Measurements from ENCODE around the gene NPIPA1. TPM values are rescaled to one million over a fixed set of nuclear protein-coding genes. Genes with fewer than 3 reads are reported as not detected.
"Not testable (repeated sequence)": the region's sequence is repeated elsewhere in the genome, so short reads cannot be mapped to it uniquely, and the experiment has no call there.

Gene NPIPA1
- total RNA-seq (2014; rRNA removed; shearing (Covaris generic)): 27.6 and 42.6 TPM in 2 replicates

DNA sequence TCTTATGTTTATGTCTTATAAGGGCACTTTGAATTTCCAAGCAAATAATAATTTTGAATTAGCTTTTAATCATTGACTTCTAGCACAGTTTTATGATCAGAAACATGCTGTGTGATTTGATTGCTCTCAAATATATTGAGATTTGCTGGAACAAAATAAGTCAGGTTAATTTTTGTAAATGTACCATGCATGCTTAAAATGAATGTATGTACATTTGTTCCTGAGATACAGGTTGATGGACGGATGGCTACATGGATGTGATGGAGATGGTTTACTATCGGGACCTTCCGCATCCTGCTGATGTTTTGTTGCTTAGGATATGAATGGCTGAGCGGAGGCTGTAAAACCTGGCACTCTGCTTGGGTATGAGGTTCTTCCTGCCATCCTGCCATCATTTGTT, at the start of gene NPIPA1:
NPIPA1 (plus strand) TSS at position 301 of the 400 bp plus-strand sequence; CDS start at position 301, 0 bp downstream.
- DNase-seq; H3K4me3 ChIP-seq (ENCODE audit: insufficient read depth, low read depth, low read length); H3K36me3 ChIP-seq (replicated peaks; ENCODE audit: control insufficient read depth, insufficient read depth, low read length); H3K27me3 ChIP-seq (ENCODE audit: control insufficient read depth, insufficient read depth, low read length): not testable (repeated sequence)

DNA sequence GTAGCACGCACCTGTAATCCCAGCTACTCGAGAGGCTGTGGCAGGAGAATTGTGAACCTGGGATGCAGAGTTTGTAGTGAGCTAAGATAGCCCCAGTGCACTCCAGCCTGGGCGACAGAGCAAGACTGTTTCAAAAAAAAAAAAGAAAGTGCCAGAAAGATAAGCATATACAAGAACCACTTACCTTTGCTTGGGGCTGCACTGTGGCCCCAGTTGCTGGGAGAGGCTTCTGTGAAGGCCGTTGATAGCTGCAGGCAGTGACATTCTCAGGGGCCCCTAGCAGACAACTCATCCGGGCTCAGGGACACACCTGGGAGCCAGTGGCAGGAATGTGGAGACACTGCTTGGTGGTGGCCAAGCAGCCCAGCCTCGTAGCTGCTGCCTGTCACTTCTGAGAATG, 45.1 kb upstream of the NPIPA1 start:
- not testable (repeated sequence) for H3K27me3 ChIP-seq (ENCODE audit: control insufficient read depth, insufficient read depth, low read length); H3K4me3 ChIP-seq (ENCODE audit: insufficient read depth, low read depth, low read length); H3K36me3 ChIP-seq (replicated peaks; ENCODE audit: control insufficient read depth, insufficient read depth, low read length); DNase-seq

DNA sequence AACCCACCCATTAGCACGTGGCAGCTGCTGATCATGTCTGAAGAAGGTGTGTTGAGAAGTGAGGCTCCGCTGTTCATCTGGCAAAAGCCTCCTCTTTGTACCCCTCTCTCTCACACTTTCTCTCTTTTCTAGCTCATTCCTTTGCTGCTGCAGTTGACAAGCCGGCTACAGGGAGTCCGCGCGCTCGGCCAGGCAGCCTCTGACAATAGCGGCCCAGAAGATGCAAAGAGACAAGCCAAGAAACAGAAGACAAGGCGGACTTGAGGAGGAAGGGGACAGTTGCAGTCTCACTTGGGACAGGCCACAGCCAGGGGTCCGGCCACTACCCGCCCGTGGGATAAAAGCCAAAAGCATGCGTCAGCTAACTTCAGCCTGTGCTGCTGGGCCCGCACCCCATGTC, 41.9 kb upstream of the NPIPA1 start:
- DNase-seq; H3K27me3 ChIP-seq (ENCODE audit: control insufficient read depth, insufficient read depth, low read length); H3K4me3 ChIP-seq (ENCODE audit: insufficient read depth, low read depth, low read length); H3K36me3 ChIP-seq (replicated peaks; ENCODE audit: control insufficient read depth, insufficient read depth, low read length): not testable (repeated sequence)

DNA sequence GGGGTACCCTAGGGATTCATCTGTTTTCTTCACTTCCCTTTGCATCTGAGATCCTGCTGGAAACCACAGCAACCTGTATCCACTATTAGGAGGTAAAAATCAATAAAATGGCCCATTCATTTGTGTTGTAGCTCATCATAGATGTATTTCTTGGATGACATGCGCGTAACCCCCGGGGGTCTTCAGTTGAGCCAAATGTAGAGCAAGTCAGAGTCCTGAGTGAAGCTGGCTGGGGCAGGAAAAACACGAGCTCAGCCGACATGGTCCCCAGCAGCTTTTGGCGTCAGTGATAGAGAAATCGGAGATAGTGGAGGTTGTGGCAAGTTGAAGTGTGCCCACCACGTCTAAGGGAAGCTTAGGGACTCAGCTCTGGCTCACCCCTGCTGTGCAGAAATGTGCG, 41.2 kb upstream of the NPIPA1 start:
- H3K4me3 ChIP-seq (ENCODE audit: insufficient read depth, low read depth, low read length); H3K36me3 ChIP-seq (replicated peaks; ENCODE audit: control insufficient read depth, insufficient read depth, low read length); DNase-seq; H3K27me3 ChIP-seq (ENCODE audit: control insufficient read depth, insufficient read depth, low read length): not testable (repeated sequence)

DNA sequence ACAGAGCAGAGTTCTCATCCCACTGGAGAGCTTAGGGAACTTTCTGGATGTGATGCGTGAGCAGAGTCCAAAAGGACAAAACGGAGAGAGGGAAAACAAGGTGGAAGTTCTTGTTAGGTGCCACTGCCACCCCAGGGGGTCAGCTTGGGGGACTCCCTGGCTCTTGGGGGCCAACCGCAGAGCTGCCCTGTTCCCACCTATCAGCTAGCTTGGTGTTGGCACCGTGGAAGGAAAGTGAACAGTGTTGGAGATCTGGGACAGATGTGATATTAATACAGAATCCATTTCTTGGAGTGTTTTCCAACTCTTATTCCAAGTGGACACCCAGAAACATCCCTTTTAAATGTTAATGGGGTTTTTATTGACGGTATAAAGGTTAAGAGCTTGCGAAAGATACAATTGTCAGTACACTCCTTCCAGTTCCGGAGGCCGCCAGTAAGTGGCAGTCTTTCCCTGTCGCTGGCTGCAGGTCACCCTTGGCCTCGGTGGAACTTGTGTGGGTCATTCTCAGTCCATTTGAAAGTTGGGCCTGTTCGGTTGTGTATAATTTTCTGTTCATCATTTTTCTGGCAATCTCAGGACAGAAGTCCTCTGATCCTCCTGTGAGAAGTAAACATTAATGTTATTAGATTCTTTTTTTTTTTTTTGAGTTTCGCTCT, 40.1 kb upstream of the NPIPA1 start:
- DNase-seq; H3K4me3 ChIP-seq (ENCODE audit: insufficient read depth, low read depth, low read length); H3K36me3 ChIP-seq (replicated peaks; ENCODE audit: control insufficient read depth, insufficient read depth, low read length); H3K27me3 ChIP-seq (ENCODE audit: control insufficient read depth, insufficient read depth, low read length): not testable (repeated sequence)

DNA sequence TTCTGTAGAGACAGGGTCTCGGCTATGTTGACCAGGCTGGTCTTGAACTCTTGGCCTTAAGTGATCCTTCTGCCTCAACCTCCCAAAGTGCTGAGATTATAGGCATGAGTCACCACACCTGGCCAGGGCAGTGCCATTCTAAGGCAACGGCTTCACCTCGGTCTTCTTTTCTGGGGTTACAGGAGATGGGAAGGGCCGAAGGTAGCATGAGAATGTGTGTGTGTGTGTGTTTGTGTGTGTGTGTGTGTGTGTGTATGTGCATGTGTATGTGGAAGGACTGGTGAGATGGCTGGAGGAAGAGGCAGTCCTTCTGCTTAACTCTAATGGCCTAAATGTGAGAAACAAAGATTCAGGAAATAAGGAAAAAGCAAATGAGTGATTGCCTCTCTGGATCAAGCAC, 39.1 kb upstream of the NPIPA1 start:
- not testable (repeated sequence) for DNase-seq

DNA sequence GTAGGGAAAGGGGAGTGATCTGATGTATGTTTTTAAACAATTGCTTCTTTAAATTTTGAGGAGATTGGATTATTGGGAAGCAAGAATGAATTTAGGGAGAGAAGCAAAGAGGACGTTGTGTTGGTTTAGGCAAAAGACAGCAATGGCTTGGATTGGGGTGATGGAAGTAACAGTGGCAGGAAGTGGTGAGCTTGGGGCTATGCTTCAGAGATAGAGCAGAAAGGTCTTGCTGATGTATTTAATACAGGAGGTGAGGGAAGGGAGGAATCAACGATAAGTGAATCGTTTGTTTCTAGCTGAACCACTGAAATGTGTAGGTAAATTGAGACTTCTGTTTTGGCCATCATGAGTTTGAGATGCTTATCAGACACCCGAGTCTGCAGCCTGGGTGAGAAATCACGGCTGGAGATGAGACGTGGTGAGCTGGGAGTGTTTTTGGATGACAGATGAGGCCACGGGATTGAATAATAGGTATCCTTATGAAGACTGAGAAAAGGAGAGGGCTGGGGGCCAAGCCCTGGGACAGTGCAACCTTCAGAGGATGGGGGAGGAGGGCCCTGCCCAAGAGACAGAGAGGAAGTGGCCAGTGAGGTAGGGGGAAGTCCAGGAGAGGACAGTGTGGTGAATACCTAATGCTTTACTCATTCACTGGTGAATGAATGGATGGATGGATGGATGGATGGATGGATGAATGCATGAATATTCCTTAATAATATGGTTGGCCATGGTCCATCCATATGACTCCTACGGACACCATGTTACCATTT, 33.9 kb upstream of the NPIPA1 start:
- H3K36me3 ChIP-seq (replicated peaks; ENCODE audit: control insufficient read depth, insufficient read depth, low read length); H3K27me3 ChIP-seq (ENCODE audit: control insufficient read depth, insufficient read depth, low read length); DNase-seq: not testable (repeated sequence)

More for the DNA sequence above, 39.1 kb upstream of the NPIPA1 start:
- not testable (repeated sequence) for H3K4me3 ChIP-seq (ENCODE audit: insufficient read depth, low read depth, low read length); H3K27me3 ChIP-seq (ENCODE audit: control insufficient read depth, insufficient read depth, low read length); H3K36me3 ChIP-seq (replicated peaks; ENCODE audit: control insufficient read depth, insufficient read depth, low read length)

DNA sequence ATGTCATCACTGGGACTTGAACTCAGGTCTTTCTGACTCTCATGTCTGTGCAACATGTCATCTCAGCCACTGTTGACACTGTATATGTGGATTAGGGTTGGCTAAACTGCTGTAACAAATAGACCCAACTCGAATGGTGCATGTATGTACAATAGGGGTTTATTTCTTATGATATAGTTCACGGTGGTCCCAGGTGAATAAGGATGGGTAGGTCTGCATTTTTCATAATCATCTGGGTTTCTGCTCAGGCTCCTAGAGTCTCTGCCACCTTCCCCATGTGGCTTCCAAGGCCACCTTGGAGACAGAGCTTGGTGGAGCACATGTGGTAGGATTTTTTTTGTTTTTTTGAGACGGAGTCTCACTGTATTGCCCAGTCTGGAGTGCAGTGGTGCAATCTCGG, 27.5 kb upstream of the NPIPA1 start:
- not testable (repeated sequence) for H3K4me3 ChIP-seq (ENCODE audit: insufficient read depth, low read depth, low read length); H3K27me3 ChIP-seq (ENCODE audit: control insufficient read depth, insufficient read depth, low read length); H3K36me3 ChIP-seq (replicated peaks; ENCODE audit: control insufficient read depth, insufficient read depth, low read length); DNase-seq

More for the DNA sequence above, 33.9 kb upstream of the NPIPA1 start:
- H3K4me3 ChIP-seq (ENCODE audit: insufficient read depth, low read depth, low read length): not testable (repeated sequence)

DNA sequence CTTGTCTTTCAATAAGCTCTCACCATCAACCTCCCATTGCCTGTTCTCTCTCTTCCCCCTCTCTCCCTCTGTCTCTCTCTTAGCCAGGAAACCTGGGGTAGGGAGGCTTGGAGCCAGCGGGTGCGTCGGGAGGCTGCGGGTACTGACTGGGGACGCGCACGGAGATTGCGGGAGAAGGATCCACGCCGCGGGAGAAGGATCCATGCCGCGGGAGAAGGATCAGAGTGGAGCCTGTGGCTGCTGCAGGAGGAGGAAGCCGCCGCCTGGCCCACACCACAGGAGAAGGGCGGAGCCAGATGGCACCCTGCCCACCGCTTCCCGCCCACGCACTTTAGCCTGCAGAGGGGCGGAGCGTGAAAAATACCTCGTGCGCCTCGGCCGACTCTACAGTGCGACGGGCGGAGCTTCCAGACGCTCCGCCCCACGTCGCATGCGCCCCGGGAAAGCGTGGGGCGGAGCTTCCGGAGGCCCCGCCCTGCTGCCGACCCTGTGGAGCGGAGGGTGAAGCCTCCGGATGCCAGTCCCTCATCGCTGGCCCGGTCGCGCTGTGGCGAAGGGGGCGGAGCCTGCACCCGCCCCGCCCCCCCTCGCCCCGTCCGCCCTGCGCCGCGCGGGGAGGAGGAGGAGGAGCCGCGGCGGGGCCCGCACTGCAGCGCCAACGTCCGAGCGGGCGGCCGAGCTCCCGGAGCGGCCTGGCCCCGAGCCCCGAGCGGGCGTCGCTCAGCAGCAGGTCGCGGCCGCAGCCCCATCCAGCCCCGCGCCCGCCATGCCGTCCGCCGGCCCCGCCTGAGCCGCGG, 26.2 kb upstream of the NPIPA1 start:
- not testable (repeated sequence) for DNase-seq; H3K4me3 ChIP-seq (ENCODE audit: insufficient read depth, low read depth, low read length); H3K36me3 ChIP-seq (replicated peaks; ENCODE audit: control insufficient read depth, insufficient read depth, low read length); H3K27me3 ChIP-seq (ENCODE audit: control insufficient read depth, insufficient read depth, low read length)

DNA sequence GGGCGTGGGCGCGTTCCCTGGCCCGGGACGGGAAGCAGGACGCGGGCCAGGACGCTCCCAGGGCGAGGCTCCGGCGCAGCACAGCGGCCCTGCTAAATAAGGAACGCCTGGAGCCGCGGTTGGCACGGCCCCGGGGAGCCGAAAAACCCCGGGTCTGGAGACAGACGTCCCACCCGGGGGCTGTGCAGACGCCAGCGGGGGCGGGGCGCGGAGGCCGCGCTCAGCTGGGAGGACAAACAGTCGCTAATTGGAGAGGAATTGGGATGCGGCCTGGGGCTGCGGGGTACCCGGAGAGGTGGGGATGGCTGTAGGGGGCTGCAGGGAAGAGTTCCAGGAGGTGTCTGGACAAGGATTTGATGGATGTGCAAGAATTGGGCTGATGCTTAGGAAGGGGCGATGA, 25.3 kb upstream of the NPIPA1 start:
- not testable (repeated sequence) for DNase-seq; H3K36me3 ChIP-seq (replicated peaks; ENCODE audit: control insufficient read depth, insufficient read depth, low read length); H3K27me3 ChIP-seq (ENCODE audit: control insufficient read depth, insufficient read depth, low read length)
- peak overlapping the region; percentile 17 for H3K4me3 ChIP-seq (ENCODE audit: insufficient read depth, low read depth, low read length)

DNA sequence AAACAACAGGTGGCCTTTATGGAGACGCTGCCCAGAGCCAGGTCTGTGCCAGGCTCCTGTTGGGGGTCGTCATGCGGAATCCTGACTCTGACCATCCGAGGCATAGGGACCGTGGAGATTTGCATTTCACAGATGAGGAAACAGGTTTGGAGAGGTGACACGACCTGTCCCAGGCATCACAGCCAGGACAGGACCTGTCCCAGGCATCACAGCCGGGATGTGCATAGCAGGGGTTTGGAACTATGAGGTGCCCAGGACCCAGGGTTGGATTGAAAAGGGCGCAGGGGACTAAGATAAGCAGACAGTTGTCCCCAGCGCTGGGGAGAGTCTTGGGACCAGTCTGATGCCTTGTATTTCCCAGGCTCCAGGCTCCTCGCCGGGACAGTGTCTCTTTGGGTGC, 24.7 kb upstream of the NPIPA1 start:
- not testable (repeated sequence) for H3K36me3 ChIP-seq (replicated peaks; ENCODE audit: control insufficient read depth, insufficient read depth, low read length); H3K4me3 ChIP-seq (ENCODE audit: insufficient read depth, low read depth, low read length); DNase-seq; H3K27me3 ChIP-seq (ENCODE audit: control insufficient read depth, insufficient read depth, low read length)

DNA sequence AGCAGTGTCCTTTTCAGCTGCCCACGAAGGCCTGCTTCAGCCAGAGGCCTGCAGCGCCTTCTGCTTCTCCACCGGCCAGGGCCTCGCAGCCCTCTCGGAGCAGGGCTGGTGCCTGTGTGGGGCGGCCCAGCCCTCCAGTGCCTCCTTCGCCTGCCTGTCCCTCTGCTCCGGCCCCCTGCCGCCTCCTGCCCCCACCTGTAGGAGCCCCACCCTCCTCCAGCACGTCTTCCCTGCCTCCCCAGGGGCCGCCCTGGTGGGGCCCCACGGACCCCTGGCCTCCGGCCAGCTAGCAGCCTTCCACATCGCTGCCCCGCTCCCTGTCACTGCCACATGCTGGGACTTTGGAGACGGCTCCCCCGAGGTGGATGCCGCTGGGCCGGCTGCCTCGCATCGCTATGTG, 18.7 kb upstream of the NPIPA1 start:
- not testable (repeated sequence) for H3K36me3 ChIP-seq (replicated peaks; ENCODE audit: control insufficient read depth, insufficient read depth, low read length); DNase-seq; H3K27me3 ChIP-seq (ENCODE audit: control insufficient read depth, insufficient read depth, low read length); H3K4me3 ChIP-seq (ENCODE audit: insufficient read depth, low read depth, low read length)

DNA sequence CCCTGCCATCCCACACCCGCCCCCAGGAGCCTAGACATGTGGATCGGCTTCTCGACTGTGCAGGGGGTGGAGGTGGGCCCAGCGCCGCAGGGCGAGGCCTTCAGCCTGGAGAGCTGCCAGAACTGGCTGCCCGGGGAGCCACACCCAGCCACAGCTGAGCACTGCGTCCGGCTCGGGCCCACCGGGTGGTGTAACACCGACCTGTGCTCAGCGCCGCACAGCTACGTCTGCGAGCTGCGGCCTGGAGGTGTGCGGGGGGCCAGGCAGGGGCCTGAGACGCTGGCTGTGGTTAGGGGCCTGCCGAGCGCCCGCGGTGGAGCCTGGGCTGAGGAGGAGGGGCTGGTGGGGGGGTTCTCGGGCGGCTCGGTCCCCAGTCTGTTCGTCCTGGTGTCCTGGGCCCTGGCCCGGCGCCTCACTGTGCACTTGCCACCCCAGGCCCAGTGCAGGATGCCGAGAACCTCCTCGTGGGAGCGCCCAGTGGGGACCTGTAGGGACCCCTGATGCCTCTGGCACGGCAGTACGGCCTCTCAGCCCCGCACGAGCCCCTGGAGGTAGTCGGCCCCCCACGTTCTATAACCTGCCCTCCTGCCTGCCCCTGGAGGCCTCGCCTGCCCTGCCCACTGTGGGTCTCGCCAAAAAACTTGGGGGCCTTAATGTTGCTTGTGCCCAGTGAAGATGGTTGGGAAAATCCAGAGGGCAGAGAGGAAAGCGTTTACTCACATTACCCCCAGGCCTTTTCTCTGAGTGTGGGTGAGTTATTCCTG, 17.2 kb upstream of the NPIPA1 start:
- not testable (repeated sequence) for H3K4me3 ChIP-seq (ENCODE audit: insufficient read depth, low read depth, low read length); DNase-seq; H3K27me3 ChIP-seq (ENCODE audit: control insufficient read depth, insufficient read depth, low read length)

DNA sequence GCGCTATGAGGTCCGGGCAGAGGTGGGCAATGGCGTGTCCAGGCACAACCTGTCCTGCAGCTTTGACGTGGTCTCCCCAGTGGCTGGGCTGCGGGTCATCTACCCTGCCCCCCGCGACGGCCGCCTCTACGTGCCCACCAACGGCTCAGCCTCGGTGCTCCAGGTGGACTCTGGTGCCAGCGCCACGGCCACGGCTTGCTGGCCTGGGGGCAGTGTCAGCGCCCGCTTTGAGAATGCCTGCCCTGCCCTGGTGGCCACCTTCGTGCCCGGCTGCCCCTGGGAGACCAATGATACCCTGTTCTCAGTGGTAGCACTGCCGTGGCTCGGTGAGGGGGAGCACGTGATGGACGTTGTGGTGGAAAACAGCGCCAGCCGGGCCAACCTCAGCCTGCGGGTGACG, 15.0 kb upstream of the NPIPA1 start:
- H3K36me3 ChIP-seq (replicated peaks; ENCODE audit: control insufficient read depth, insufficient read depth, low read length); H3K4me3 ChIP-seq (ENCODE audit: insufficient read depth, low read depth, low read length); H3K27me3 ChIP-seq (ENCODE audit: control insufficient read depth, insufficient read depth, low read length); DNase-seq: not testable (repeated sequence)

More for the DNA sequence above, 17.2 kb upstream of the NPIPA1 start:
- not testable (repeated sequence) for H3K36me3 ChIP-seq (replicated peaks; ENCODE audit: control insufficient read depth, insufficient read depth, low read length)

Data from H7 (cell line).